Kidney (tissue), 14 donors: Measurements from ENCODE around the gene LRRC8C. TPM values are rescaled to one million over a fixed set of nuclear protein-coding genes. Genes with fewer than 3 reads are reported as not detected.
A peak's percentile ranks its signal among the peaks of the same experiment; 100 is the strongest.

Source experiments
- DNase-seq, 5 donors: peaks; one replicate each; pipeline ENCODE4 v3.0.0-alpha.2; 2013 to 2020
- FAIRE-seq: peaks from 2 replicates; lab custom pipeline; 2012; peaks lifted over from hg19 to GRCh38; lab: Jason Lieb, UNC
- H3K27ac ChIP-seq, 2 donors: one replicate each; pipeline ENCODE4 v1.7.0; 2013; ENCODE audit warnings: low read depth in 2 of 2, low read length in 2 of 2, inconsistent platforms in 1 of 2
- H3K27me3 ChIP-seq: one replicate; pipeline ENCODE4 v1.7.1; 2013; ENCODE audit warnings: low read length, inconsistent platforms; ENCODE audit not compliant: control insufficient read depth, insufficient read depth
- H3K36me3 ChIP-seq, 3 donors: one replicate each; pipeline versions ENCODE4 v1.7.0 to v1.7.1; 2013; ENCODE audit warnings: low read length in 3 of 3, control low read depth in 1 of 3, inconsistent platforms in 1 of 3; ENCODE audit not compliant: insufficient read depth in 3 of 3, control insufficient read depth in 2 of 3
- H3K4me1 ChIP-seq, 3 donors: one replicate each; pipeline versions ENCODE4 v1.7.0 to v1.7.1; 2013; ENCODE audit warnings: low read length in 3 of 3, inconsistent platforms in 1 of 3, low read depth in 1 of 3; ENCODE audit not compliant: control insufficient read depth in 2 of 3, insufficient read depth in 2 of 3
- H3K4me3 ChIP-seq, 3 donors: one replicate each; pipeline versions ENCODE4 v1.7.0 to v1.8.1; 2013; ENCODE audit warnings: low read length in 3 of 3, control low read depth in 1 of 3, inconsistent platforms in 1 of 3
- H3K9ac ChIP-seq, 3 donors: one replicate each; pipeline versions ENCODE4 v1.7.0 to v1.7.1; 2013; ENCODE audit warnings: low read length in 3 of 3, control low read depth in 1 of 3, inconsistent platforms in 1 of 3
- H3K9me3 ChIP-seq, 3 donors: one replicate each; pipeline versions ENCODE4 v1.7.0 to v1.7.1; 2013; ENCODE audit warnings: low read length in 3 of 3, control low read depth in 1 of 3, inconsistent platforms in 1 of 3; ENCODE audit not compliant: control insufficient read depth in 2 of 3, insufficient read depth in 1 of 3
- CTCF ChIP-seq: IDR thresholded peaks from 3 replicates; pipeline ENCODE4 v1.5.1; 2012; ENCODE audit warnings: mild to moderate bottlenecking, moderate library complexity, borderline replicate concordance; ENCODE audit not compliant: insufficient read depth; ENCODE audit errors: extremely low read depth
- intact Hi-C: fragments of 100-400 bp; cut with DNase I; formaldehyde crosslinking; loops from one replicate; pipeline ENCODE4 v1.11.1; 2022
- polyA plus RNA-seq: library from polyadenylated mRNA; stranded (reverse); fragments of 350-450 nt; fragmentation: Illumina TruSeq; extraction: RNeasy Lipid Tissue Mini Kit (QIAGEN cat#74804); gene quantifications from one replicate; pipeline ENCODE4 v1.2.3, GENCODE V29; 2014; ENCODE audit warnings: low read depth, low replicate concordance; ENCODE audit not compliant: insufficient read depth
- total RNA-seq: library from RNA; stranded (reverse); fragmentation: NEBNext Ultra II Directional; extraction: Animal tissue kit (Norgen Biotek cat#: 25700); gene quantifications from one replicate; pipeline ENCODE4 v1.2.1, GENCODE V29; 2021
- donor health status: control.
- donor health status: control.
- donor health status: control.
- donor health status: control.
- donor health status: control.
- donor health status: DM: yes; HTN: yes; CAD: no.
- donor health status: Normal renal cell carcinoma (clear cell type).

Gene LRRC8C
- total and polyA plus RNA-seq, 2 donors from 2014 or later: 2.6 to 12.7 TPM

DNA sequence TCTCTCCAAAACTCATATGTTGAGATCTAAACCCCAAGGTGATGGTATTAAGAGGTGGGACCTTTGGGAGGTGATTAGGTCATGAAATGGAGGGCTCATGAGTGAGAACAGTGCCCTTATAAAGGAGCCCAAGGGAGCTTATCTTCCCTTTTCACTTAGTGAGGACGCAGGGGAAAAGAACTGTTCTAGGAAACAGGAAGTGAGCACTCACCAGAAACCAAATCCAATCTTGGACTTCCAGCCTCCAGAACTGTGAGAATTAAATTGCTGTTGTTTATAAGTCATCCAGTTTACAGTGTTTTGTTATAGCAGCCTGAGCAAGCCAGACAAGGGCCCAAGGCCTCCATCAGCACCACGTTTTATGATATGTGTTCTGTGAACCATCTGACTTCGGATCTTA is 127.6 kb downstream of the LRRC8C start:
- H3K9me3 ChIP-seq: no peaks in the 10 kb centered on the region
- no peak overlapping the region for H3K4me3 ChIP-seq
- no peak overlapping the region for H3K9ac ChIP-seq
- H3K27ac ChIP-seq: no peak overlapping the region
- FAIRE-seq (no peak), DNase-seq (no peak)
- H3K27me3 ChIP-seq: no peaks in the 10 kb centered on the region
- peaks cover 0 to 17% (median 0%) of the 10 kb centered on the region in 3 donors for H3K4me1 ChIP-seq
- TF ChIP-seq CTCF: no peak
- no peaks in the 10 kb centered on the region for H3K36me3 ChIP-seq
- intact Hi-C loops: loop anchor here (5.0 kb wide), 1 partner anchor 128 kb away; the partner anchor contains the start of gene LRRC8C

- intact Hi-C loops: loop anchor here (5.0 kb wide), 1 partner anchor 129 kb away; the partner anchor contains the start of gene LRRC8C
- Histone ChIP-seq H3K9me3 (no peaks in the 10 kb centered on the region), H3K4me1 (peaks cover 0 to 17% (median 0%) of the 10 kb centered on the region in 3 donors), H3K27me3 (no peaks in the 10 kb centered on the region), H3K27ac (no peak overlapping the region), H3K36me3 (no peaks in the 10 kb centered on the region), H3K9ac (no peak overlapping the region), H3K4me3 (no peak overlapping the region)
- DNase-seq: no peak
- TF ChIP-seq CTCF: no peak
- no peak for FAIRE-seq
Measured at GRCh38 chr1:89761338-89761737, 128.4 kb downstream of the LRRC8C start.

- Histone ChIP-seq H3K4me1 (peaks cover 0 to 15% (median 0%) of the 10 kb centered on the region in 3 donors), H3K27me3 (no peaks in the 10 kb centered on the region), H3K9me3 (no peaks in the 10 kb centered on the region), H3K9ac (no peak overlapping the region), H3K36me3 (no peaks in the 10 kb centered on the region), H3K4me3 (no peak overlapping the region), H3K27ac (no peak overlapping the region)
- no peak for FAIRE-seq
- DNase-seq: no peak
- intact Hi-C loops: loop anchor here (5.0 kb wide), 1 partner anchor 130 kb away; the partner anchor contains the start of gene LRRC8C
- no peak for TF ChIP-seq CTCF
Measured at GRCh38 chr1:89761901-89762300, 129.0 kb downstream of the LRRC8C start.

DNA sequence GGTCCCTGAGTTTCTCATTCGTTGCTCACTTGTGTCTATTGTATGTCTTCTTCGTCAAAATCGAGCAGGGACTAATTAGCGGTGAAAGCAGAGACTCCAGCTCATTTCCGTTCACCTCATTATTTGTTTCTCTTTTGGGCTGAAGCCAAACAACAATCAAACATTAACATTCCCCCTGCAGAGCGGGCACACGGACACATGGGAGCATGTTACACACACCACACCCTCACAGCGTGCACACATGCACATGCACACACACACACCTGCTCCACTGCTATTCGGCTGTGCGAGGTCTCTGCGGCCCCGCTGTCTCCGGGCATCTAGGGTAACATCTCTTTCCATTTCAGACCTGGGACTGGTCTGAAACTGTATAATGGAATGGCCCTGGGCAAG is 129.5 kb downstream of the LRRC8C start:
- intact Hi-C loops: loop anchor here (5.0 kb wide), 1 partner anchor 130 kb away; the partner anchor contains the start of gene LRRC8C
- no peak overlapping the region for H3K9ac ChIP-seq
- H3K27me3 ChIP-seq: no peaks in the 10 kb centered on the region
- H3K36me3 ChIP-seq: no peaks in the 10 kb centered on the region
- no peak for TF ChIP-seq CTCF
- no peaks in the 10 kb centered on the region for H3K9me3 ChIP-seq
- no peak for DNase-seq
- FAIRE-seq: no peak
- peak overlapping the region; percentile 32 to 77 (median 71) for H3K4me3 ChIP-seq
- H3K27ac ChIP-seq: no peak overlapping the region
- peaks cover 0 to 13% (median 0%) of the 10 kb centered on the region in 3 donors for H3K4me1 ChIP-seq
